GM21723 (cell line): ENCODE data around the gene POC1A.

Experiments used
- ATAC-seq: cut with Tn5 transposase; IDR thresholded peaks from one replicate; pipeline ENCODE4 v1.9.1; 2021; ENCODE audit warnings: mild to moderate bottlenecking, moderate library complexity; ENCODE audit not compliant: unreplicated experiment

The POC1A gene

DNA sequence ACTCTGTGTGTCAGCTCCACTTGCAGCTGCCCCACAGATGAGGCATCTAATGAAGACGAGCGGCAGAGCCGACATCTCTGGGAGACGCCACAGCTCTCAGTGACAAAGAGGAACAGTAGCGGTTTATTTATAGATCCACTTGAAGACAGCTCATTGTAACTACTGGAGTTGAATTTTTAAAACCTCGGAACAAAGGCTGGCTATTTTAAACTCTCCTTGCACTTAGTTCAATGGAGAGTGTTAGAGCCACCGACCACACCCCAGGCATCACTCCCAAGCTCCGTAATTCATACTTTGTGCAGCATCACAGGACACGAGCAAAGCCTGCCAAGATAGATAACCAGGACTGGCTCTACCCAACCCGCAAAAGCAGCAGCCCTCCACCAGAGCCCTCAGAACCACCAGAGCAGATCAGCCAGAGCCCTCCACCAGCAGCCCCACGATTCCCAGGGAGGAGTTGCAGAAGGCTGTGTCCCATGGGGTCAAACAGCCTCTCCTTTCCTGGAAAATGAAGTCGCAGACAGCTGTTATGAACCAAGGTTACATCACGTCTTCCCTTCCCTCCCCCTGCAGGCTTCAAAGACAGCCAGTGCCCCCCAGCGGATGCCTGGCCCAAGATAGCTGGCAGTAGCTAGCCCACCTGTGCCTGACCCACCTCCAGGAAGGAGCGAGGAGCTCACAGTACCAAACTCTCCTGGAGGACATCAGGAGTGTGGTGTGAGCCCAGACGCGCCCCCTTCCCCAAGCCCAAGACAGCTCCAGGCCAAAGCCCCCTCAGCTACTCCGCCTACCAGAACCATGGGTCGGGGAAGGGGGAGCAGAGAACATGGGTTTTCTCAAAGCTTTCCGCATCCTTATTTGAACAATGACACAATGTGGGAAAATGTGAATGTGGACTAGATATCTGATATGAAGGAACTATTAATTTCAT, 45.7 kb downstream of the POC1A start:
- no peak for ATAC-seq

DNA sequence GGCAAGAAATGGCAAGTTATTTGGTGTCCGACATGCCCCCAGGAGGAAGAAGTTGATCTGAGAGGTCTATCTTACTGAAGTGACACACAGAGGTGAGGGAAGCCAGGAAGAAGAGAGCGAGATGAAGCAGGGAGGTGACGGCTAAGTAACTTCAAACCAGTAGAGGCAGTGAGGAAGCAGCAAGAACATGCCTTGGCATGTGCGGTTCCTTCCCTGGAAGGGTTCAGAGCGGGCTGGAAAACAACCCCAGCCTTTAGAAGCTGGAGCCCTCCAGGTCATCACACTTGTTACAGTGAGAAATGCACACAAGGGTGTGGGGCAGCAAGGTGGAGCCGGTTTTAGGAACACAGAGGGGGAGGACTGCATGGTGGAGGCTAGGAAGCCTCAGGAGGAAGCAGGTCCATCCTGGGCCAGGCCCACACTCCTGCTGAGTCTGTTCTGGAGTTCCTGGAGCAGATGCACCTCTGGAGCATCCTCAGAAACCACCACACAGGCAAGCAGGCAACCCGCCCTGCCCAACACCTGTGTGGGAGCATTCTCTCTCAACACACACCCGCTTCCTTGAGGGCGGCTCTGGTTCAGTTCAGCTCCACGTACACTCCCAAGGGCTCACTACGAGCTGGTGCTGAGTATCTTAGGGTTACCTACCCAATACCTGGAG, 47.1 kb downstream of the POC1A start:
- no peak for ATAC-seq

DNA sequence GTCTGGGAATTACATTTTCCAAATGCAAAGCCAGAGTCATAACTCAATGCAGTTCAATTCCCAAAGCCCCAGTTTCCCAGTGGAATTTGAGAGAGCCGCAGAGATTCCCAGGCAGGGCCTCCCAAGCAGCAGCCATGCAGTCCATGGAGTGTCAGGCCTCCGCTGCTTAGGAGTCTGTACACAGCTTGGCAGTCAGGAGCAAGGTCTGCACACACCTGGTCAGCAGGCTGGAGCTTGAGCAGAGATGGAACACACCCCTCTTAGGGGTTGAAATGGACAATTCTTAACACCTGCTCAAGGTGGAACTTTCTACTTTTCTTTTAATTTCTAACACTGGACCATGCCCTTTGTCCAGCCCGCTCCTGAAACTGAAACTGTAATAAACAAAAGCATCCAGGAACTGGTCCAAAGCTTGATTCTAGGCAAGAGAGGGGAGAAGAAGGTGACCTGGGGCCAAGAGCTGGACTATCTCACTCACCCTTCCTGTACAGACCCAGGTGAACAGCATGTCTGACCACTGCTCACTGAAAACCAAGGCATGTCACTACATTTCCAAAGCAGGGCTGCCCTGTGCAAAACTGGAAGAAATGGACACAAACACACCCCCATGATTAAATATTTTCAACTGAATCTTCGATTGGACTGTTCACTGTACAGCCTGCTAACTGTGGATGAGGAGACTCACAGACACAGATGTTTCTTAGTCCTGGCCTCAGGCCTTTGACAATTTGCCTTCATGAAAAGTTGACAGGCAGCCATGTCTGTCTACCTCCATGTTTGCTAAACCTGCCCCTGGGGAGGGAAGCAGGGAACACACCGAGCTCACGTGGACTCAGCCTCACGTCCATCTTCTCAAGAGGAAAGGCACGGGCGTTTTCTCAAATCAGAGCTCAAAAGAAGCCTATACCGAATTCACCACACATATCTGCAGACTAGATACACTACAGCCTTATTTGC, 49.3 kb downstream of the POC1A start:
- no peak for ATAC-seq

DNA sequence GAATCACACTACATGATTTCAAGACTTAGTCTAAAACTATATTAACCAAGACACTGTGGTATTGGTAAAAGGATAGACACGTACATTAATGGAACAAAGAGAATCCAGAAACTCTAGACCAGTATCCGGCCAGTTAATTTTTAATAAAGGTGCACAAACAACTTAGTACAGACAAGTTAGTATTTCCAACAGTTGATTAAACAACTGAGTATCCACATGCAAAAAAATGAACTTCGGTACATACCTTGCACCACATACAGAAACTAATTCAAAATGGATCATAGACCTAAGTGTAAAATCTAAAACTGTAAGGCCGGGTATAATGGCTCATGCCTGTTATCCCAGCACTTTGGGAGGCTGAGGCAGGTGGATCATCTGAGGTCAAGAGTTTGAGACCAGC, 51.3 kb downstream of the POC1A start:
- no peak for ATAC-seq

DNA sequence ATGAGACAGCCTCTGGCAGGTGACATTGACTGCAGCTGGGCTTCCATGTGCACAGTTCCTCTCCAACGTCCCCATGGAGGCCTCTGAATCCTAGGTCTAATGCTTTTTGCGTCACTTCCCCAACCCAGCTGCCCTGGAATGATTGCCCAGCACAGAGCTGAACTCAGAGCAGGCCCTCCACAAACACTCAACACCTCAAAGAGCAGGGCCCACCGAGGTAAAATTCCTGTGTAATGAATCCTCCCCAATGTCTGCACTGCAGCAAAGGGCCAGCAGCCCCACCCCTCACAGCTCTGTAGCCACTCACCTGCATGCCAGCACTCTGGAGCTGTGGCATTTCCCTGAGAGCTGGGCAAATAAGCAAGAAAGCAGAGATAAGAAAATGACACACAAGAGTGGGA, 55.2 kb downstream of the POC1A start:
- no peak for ATAC-seq

DNA sequence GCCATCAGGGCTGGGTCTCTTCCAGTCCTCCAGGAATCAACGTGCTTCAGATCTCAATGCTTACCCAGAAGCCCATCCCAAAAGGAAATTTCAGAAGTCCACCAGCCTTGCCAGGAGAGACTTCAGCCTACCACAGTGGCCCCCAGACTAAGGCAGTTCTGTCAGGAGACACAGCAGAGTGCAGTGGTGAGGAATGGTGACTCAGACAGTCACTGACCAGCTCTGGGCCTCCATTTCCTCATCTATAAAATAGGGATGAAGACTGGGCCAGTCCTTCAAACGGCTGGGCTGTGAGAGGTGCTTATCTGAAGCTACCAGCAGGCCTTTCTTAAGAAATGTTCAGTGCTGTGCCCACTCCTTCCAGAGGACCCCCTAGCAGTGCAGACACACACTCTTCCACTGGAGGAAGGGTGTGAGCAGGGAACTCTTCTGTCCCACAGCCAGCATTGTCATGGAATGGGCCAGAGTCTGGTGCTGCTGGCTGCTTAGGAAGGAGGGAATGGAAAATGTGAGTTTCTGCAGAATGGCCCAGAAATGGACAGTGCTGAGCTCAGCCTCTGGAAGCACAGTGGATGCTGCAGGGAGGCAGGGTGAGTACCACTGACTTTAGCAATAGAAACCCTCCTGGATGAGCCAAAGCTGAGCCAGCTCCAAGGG, 56.2 kb downstream of the POC1A start:
- ATAC-seq = no peak

DNA sequence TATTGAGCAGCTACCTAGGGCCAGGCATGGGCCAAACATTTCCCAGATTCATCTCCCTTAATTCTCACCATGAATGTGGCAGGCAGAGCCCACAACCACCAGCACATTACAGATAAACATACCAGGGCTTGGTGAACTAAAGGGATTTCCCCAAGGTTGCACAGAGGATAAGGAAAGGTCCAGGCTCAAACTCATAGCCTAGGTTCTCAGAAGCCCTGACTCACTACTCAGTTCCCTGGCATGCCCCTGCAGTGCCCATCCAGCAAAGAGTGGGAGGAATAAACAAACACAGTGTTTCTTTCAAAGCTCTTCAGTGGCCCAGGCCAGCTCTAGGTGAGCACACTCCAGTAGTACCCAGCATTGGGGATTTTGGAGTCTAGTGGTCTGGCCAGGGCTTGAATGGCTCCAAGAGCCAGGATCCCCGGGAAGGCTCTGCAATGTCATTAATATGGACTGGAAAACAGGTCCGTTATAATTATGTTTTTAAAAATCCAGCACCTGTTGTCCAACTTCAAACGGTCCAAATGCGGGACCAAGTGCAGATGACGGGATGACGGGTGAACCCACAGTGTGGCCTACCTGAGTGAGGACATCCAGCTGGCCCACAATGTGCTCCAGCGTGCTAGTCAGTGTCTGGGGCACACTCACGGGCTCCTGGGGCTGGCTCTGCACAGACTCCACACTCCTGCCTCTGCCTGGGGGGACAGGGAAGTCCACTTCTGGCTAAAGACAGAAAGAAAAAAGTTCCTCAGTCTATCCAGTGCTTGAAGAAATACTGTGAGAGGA, 58.0 kb downstream of the POC1A start:
- ATAC-seq = no peak

DNA sequence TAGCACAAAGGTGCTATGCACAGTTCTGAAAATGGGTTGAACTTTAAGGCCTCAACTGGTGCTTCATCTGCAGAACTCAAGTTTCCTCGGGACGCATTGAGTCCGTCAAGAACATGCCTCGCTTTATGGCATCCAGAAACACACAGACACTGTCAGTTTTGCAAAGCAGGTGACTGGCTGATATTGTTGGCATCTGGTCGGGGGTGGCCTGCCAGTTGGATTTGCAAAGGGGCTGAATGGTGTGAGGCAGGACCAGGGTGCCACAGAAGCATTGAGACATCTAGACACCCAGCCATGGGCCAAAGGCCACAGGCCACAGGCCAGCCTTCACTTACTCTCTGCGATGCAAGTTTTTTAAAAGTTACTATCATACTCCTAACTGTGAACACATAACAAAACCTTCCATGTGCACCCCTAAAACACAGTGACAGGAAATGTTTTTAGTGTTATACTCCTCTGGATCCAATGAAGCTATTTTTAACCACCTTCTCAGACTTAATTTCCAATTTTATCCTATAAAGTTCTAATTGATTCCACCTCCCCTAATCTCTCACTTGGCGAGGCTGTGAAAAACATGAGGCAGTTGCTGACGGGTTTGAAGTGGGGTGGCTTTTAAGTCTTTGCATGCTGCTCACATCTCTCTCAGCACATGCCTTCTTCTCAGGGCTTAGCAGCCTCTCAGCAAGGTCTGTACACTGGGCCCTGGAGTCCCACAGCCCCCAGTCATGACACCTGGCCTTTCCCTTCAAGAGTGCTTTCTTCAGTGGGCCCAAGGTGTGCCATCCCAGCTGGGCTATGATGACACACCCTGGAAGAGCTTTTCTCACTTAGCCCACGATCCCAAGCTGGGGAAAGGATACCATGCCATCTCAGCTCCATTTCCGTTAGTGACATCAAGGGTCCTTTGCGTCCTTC, 59.4 kb downstream of the POC1A start:
- no peak for ATAC-seq

DNA sequence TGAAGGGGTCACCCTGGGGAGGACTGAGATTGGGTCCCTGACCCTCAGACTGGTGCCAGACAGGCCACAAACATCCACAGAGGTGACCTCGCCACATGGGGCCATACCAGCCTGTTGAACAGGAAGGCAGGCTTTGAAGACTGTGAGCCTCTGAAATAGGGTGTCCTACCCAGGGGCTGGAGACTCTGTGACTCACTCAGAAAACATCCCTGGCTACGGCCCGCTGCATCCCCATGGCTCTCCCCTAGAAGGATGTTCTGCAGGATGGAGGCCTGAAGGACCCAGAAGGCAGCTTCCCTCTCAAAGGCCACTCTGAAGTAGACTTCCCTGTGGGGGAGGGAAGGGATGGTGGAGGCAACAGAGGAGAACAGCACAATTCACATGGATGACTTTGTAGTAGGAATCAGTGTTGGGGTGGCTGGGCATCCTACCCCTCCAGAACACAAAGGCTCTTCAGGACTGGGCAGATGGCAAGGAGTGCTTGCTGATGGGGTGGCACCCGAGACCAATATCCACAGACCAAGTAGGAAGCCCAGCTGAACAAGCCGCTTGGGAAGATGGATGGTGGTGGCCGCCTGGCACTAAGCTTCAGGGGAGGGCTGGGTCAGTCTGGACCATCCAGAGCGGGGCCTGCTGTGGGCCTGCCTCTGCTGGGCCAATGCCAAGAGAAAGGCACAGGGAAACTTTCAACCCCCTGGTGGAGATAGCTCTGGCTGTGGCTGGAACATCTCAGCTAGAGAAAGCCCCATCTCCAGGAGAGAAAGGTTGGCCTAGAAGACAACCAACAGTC, 60.3 kb downstream of the POC1A start:
- no peak for ATAC-seq

DNA sequence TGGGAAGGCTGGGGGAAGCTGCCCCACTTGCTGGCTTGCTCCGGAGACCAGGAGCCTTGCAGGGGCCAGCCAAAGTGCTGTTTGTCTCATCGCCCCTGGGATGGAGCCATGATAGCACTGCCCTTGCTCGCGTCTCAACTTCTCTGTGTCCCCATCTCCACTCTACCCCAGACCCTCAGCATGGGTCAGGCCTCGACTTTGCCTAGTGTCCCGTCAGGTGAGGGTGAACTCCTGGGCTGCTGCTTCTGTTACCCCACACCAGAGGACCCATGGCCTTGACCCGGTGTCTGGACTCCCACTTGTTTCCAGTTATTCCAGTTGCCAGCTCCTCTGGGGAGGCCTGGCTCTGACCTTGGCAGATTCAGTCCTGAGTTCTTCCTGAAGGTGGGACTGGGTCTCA, 61.3 kb downstream of the POC1A start:
- no peak for ATAC-seq

DNA sequence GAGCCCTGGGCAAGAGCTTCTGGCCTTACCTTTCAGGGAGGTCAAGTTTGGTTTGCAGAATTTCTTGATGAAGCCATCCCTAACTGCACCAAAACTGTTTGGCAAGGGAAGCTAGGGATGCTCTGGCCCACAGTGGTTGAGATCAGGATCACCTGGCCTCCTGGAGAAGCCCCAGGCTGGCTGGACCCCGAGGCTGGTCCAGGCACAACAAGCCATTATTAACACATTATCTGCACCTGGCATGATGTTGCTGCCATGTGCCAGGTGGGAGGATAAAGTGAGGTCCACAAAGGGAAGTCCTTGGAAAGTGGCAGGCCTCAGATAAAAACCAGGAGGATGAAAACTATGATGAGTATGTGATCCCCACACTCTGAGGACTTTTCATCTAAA, 62.0 kb downstream of the POC1A start:
- no peak for ATAC-seq

DNA sequence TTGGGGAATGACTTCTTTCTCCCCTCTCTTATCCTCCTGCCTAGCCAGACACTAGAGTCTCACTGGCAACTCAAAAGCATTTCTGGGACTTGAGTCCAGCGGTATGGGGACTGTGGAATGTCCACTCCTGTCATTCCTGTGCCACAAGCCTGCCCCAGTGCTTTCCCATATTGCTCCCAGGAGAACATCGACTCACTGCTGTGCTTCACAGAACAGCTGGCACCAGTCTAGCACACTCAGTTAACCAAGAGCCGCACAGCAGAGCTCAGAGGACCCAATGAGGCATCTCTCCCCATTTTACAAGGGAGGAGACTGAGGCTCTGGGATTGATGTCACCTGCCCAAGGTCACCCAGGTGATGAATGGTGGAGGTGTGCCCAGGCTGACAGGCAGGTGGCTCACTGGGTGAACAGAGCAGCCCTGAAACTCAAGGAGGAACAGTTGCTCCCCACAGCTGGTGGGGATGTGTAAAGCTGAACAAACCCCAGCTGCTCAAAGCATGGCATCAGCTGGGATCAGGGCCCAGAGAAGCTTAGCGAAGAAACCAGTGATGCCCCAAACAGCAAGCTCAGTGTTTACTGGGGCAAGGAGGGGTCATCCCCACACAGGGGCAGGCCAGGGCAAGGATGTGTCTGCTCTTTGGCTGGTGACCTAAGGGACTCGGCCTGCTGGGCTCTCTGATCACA, 62.5 kb downstream of the POC1A start:
- no peak for ATAC-seq

DNA sequence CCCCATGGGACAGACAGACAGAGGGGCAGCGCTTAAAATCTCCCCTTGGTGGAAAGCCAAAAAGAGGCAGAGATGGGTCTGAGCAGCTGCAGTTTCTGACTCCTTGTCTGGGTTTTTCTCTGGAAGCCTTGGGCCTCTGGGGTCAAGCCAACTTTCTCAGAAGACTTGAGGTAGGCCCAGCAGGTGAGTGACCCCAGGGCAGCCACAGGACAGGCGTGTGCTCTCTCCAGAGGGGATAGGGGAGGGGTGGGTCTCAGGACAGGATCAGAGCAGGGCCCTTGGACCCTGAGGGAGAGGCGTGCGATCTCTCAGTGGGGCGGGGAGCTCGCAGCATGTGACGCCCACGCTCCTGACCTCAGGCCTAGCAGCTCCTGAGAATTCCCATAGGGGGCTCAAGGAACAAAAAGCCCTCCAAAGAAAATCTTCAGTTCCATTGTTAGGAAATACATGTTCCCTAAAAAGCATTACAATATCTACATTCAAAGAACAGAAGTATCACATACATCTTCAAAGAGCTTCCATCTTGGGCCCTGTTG, 63.2 kb downstream of the POC1A start:
- ATAC-seq = no peak

DNA sequence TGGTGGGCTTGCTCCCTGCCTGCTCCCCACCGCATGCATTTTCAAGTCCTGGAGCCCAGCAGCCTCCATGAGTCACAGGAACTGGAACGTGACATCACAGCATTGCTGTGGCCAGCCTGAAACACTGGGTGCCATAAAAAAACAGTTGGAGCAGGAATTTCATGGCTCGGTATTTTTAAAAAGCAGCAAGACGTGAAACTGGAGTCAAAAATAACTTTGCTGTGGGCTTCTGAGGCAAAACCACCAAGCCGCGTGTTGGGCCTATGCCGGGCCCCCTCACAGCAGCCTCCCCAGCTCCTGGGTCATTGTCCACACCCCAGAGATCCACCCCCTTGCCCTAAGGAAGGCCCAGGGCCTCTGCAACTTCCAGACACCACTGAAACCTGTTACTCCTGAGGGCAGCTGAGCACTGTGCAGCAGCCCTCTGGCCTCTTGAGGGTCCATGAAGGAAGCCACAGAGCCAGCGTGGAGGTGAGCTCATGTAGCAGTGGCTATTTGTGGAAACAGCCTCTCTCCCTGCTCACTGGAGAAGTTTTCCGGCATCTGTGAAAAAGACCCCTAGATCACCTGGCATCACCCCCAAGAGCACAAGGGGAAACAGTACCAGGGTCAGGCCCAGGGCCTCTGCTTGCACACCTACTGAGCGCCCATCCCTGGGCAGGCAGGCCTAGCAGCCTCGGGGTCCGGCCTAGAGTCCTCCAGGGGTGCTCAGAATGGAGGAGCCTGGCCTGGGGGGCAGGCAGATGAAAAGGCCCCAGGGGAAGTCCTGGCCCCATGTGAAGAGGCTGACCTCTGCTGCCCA, 63.9 kb downstream of the POC1A start:
- ATAC-seq = no peak

DNA sequence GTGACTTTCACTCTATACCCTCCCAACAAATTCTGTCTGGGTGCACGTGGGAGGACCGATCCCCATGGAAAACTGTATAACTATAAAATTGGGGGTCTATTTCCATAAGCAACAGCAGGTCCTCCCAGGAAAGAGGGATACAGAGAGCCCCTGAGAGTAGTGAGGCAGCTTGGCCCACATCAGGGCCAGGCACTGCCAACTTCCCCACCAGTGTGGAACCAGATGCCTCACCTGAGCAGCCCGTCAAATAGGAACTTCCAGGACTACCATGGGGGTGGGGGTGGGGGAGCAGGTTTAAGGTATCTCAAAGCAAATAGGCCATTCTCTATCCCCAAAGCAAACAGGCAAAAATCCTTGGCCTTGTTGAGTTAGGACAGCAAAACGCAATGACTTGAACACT, 64.5 kb downstream of the POC1A start:
- ATAC-seq = no peak
